ENCODE results near the gene RAB14. TPM values are rescaled to one million over a fixed set of nuclear protein-coding genes. Genes with fewer than 3 reads are reported as not detected.

Gene RAB14
- total RNA-seq, 1 experiment from 2014 or later = 36.0 TPM

- DNase-seq (ENCODE audit: low spot score) = no peak
- no peaks in the 10 kb centered on the region for H3K9me3 Mint-ChIP-seq
- peaks cover 9% of the 10 kb centered on the region for H3K4me1 Mint-ChIP-seq
- no peak for ATAC-seq
- peaks cover 5% of the 10 kb centered on the region; the same call in 1 of the 2 replicates for H3K36me3 Mint-ChIP-seq
- H3K4me3 Mint-ChIP-seq = no peak overlapping the region
- TF ChIP-seq RORB (CRISPR knock-in tag; IDR thresholded peaks at IDR 0.05) (no peak), ELF4 (CRISPR knock-in tag; IDR thresholded peaks at IDR 0.05; ENCODE audit: low read depth) (no peak), MLX (CRISPR knock-in tag; IDR thresholded peaks at IDR 0.05) (no peak), ZNF423 (CRISPR knock-in tag; IDR thresholded peaks at IDR 0.05) (peak; percentile 53)
- H3K27ac Mint-ChIP-seq = no peak overlapping the region
- POLR2A ChIA-PET = no interaction called here
- H3K27me3 Mint-ChIP-seq (ENCODE audit: low read depth) = no peaks in the 10 kb centered on the region
- CTCF ChIA-PET = interaction anchor here (1.5 kb wide), 1 partner anchor 19 kb away, joined by 4 read pairs; no protein-coding TSS in a partner anchor
These were observed 51.5 kb downstream of the RAB14 start for GRCh38 chr9:121150188-121150587.

GRCh38 chr9:121144482-121144881, 57.2 kb downstream of the RAB14 start:
- H3K27ac Mint-ChIP-seq = no peak overlapping the region
- peaks cover 6% of the 10 kb centered on the region for H3K4me1 Mint-ChIP-seq
- H3K27me3 Mint-ChIP-seq (ENCODE audit: low read depth) = no peaks in the 10 kb centered on the region
- ChIA-PET CTCF (no interaction called here), POLR2A (no interaction called here)
- peaks cover 17% of the 10 kb centered on the region; the same call in 1 of the 2 replicates for H3K36me3 Mint-ChIP-seq
- H3K9me3 Mint-ChIP-seq = no peaks in the 10 kb centered on the region
- H3K4me3 Mint-ChIP-seq = no peak overlapping the region
- TF ChIP-seq ZBTB21 (CRISPR knock-in tag; IDR thresholded peaks at IDR 0.05; ENCODE audit: borderline replicate concordance) (no peak), ZNF138 (CRISPR knock-in tag; conservative IDR thresholded peaks at IDR 0.05) (no peak), GTF2I (CRISPR knock-in tag; conservative IDR thresholded peaks at IDR 0.05) (no peak), CDX4 (CRISPR knock-in tag; IDR thresholded peaks at IDR 0.05; ENCODE audit: borderline replicate concordance) (no peak), ZNF423 (CRISPR knock-in tag; IDR thresholded peaks at IDR 0.05) (no peak), ERG (CRISPR knock-in tag; IDR thresholded peaks at IDR 0.05) (no peak), ATF2 (CRISPR knock-in tag; IDR thresholded peaks at IDR 0.05; ENCODE audit: borderline replicate concordance, low read depth) (no peak), SOX15 (CRISPR knock-in tag; IDR thresholded peaks at IDR 0.05) (no peak), ATF3 (CRISPR knock-in tag; conservative IDR thresholded peaks at IDR 0.05) (no peak), EMX1 (CRISPR knock-in tag; IDR thresholded peaks at IDR 0.05) (no peak), RORB (CRISPR knock-in tag; IDR thresholded peaks at IDR 0.05) (no peak), HMGXB4 (CRISPR knock-in tag; IDR thresholded peaks at IDR 0.05) (no peak), ZNF512 (CRISPR knock-in tag; IDR thresholded peaks at IDR 0.05; ENCODE audit: borderline replicate concordance) (no peak), NR1H2 (CRISPR knock-in tag; IDR thresholded peaks at IDR 0.05) (no peak)
- DNase-seq (ENCODE audit: low spot score) (no peak), ATAC-seq (no peak)
